Tongue (tissue), 2 donors: ENCODE data around the gene SERTAD3. TPM values are rescaled to one million over a fixed set of nuclear protein-coding genes. Genes with fewer than 3 reads are reported as not detected.
"Not testable (repeated sequence)": the region's sequence is repeated elsewhere in the genome, so short reads cannot be mapped to it uniquely, and the experiment has no call there.

Source experiments
- DNase-seq: peaks from one replicate; pipeline ENCODE4 v3.0.0-alpha.2; 2015
- total RNA-seq: library from RNA; depleted of rRNA; stranded (reverse); fragments of >200 nt; gene quantifications from one replicate; pipeline ENCODE4 v1.2.3, GENCODE V29; 2014

SERTAD3 gene, protein sequence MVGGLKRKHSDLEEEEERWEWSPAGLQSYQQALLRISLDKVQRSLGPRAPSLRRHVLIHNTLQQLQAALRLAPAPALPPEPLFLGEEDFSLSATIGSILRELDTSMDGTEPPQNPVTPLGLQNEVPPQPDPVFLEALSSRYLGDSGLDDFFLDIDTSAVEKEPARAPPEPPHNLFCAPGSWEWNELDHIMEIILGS
- 42.3 TPM for total RNA-seq

GRCh38 chr19:40444000-40444824 lies at the start of gene SERTAD3:
Gene SERTAD3, minus strand, starts transcription at chr19:40444335. Its CDS starts 2,255 bp downstream, at chr19:40442080.
- peak; percentile 99 for DNase-seq

GRCh38 chr19:40493778-40494177 lies 49.6 kb upstream of the SERTAD3 start:
- no peak for DNase-seq

- no peak for DNase-seq
Observed at GRCh38 chr19:40492274-40492673, 48.1 kb upstream of the SERTAD3 start.

DNA sequence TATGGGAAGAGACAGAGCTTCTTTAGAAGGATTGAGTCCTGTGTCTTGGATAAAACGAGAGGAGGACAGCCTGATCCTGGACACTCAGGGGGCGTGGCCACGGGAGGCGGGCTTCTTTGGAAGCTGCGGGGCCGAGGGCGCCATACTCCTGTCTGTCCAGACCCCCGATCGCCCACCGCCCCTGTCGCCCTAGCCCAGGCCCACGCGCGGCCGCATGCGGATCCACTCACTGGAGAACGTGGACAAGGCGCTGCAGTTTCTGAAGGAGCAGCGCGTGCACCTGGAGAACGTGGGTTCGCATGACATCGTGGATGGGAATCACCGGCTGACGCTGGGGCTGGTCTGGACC lies 45.7 kb upstream of the SERTAD3 start:
- no peak for DNase-seq

GRCh38 chr19:40486017-40486416 lies 41.9 kb upstream of the SERTAD3 start:
- no peak for DNase-seq

GRCh38 chr19:40475878-40476644 lies 31.9 kb upstream of the SERTAD3 start:
- not testable (repeated sequence) for DNase-seq

DNA sequence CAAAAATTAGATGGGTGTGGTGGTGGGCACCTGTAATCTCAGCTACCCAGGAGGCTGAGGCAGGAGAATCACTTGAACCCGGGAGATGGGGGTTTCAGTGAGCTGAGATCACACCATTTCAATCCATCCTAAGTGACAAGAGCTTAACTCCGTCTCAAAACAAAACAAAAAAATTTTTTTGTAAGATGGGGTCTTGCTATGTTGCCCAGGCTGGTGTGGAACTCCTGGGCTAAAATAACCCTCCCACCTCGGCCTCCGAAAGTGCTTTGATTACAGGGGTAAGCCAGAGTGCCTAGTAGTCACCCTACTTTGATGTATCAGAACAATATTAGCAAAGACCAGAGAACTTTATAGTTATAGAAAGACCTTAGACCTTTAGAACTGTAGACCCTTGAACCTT lies 30.6 kb upstream of the SERTAD3 start:
- no peak for DNase-seq

DNA sequence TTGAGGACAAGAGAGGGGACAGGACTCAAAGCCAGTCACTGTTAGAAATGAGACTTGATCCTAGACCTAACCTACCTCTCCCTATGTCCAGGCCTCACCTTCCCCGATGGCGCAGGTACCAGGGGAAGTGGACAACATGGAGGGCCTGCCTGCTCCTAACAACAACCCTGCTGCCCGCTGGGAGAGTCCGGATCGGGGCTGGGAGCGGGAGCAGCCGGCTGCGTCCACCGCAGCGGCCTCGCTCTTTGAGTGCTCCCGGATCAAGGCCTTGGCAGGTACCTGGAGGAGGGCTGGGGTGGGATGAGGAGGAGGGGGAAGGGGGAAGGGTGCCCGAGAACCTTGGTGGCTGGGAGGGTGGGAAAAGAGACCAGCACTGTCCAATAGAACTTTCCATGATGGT lies 28.4 kb upstream of the SERTAD3 start:
- no peak for DNase-seq

DNA sequence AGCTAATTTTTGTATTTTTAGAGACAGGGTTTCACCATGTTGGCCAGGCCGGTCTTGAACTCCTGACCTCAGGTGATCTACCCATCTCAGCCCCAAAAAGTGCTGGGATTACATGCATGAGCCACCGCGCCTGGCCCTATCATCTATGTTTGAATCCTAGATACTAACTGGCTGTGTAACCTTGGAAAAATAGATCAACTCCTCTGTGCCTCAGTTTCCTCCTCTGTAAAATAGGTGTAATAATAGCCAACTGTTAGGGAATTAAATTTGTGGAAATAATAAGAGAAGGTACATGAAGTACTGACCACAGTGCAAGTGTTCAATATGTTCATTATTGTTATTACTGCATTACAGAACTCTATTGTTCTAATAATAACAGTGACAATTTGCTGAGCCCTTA lies 27.0 kb upstream of the SERTAD3 start:
- no peak for DNase-seq

DNA sequence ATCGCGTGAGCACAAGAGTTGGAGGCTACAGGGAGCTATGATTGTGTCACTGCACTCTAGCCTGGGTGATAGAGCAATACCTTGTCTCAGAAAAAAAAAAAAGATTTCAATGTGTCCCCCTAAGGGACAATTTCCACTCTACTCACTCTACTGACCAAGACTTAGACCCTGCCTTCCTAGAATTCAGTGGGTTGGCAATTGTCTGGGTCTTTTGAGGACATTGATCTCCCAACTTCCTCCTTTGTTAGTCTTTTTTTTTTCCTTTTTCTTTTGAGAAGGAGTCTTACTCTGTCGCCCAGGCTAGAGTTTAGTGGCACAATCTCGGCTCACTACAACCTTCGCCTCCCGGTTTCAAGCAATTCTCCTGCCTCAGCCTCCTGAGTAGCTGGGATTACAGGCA lies 24.9 kb upstream of the SERTAD3 start:
- DNase-seq = no peak

DNA sequence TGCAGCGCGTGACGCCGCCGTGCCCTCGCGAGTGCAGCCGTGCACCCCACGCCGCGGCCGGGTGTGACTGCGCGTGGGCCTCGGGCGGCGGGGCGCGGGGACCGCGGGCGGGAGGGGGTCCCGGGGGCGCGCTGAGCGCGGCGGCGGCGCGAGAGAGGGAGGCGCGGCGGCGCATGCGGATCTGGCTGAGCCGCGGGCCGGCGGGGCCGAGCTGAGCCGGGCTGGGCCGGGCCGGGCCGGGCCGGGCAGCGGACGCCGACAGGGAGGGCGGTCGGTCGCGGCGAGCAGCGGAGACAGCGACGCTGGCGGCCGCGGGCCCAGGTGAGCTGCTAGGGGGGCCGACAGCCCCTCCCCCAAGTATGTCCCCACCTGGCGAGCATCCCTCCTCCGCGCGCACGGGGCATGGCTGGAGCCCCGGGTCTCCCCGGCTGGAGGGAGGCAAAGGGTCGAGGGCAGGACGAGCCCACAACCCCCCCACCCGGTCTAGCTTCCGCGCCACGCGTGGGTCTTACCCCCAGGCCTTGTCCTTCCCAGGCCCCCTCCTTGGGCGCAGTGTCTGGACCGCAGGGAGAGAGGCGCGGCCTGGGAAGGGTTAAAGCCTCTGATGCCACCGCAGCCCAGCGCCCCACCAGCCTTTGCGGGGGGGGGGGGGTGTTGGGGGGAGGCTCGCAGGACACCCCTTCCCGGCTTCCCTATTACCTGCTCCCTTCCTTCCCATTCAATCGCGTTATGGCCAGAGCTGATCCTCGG lies 23.0 kb upstream of the SERTAD3 start, which contains the start of gene SPTBN4:
TSS of gene SPTBN4 (plus strand) at position 17 of the 750 bp plus-strand sequence. CDS start 5,621 bp downstream, outside the sequence.
- peak; percentile 14 for DNase-seq

DNA sequence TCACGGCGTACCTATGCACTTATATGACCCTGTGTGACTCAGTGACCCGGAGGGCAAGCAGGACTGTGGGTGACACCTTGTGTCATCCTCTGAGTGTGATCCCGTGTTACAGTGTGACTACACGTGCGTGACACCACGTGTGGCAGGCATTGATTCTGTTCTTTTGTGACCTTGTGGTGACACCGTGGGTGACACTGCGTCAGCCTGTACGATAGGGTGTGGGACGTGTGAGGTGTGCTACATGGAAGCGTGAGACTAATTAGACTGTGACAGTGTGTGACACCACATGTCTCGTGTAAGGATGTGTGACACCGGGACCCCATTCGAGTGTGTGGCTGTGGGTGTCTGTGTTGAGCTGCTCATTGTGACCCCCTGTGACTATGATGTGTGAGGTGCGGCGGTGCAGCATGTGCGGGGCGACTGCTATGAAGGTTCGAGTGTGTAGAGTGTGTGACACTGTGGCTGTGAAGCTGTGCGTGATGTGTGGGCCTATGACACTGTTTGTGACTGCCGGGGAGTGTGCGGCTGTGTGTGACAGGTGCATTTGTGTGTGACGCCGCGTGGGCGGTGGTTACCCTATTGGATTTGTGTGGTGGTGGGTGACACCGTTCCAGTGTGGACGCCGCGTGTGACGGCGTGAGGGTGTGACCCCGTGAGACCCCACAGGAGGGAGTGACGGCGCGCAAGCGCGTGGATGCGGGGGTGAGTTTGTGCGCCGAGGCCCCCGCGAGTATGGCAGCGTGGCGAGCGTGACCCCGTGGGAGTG lies 22.3 kb upstream of the SERTAD3 start:
- no peak for DNase-seq

GRCh38 chr19:40465557-40466218 lies 21.6 kb upstream of the SERTAD3 start, which contains the start of gene BLVRB:
Gene BLVRB, minus strand, starts transcription at chr19:40465745. Its CDS starts 57 bp downstream, at chr19:40465688.
- peak; percentile 100 for DNase-seq

DNA sequence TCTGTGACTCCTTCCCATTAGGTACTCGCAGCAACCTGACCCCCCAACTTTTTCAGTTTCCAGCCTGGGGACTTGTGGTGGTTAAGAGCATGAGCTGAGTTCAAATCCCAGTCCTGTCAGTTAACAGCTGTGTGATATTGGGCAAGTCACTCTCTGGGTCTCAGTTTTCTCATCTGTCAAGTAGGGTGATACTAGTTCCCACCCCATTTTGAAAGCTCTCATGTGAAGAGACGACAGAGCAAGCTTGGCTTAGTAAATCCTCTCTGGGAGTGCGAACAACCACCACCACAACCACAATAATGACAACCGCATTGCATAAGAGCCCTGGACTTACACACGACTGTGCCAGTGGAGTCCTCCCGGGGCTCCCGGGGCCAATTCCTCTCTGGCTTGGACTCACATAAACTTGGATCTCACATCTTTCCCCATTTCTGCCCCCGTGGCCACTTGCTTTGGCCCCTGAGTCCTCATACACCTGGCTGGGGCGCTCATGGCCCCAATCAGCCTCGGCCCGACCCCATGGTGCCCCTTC lies 21.0 kb upstream of the SERTAD3 start:
- DNase-seq = no peak

GRCh38 chr19:40464059-40465024 lies 20.2 kb upstream of the SERTAD3 start:
- peak; percentile 86 for DNase-seq

- not testable (repeated sequence) for DNase-seq
Observed at GRCh38 chr19:40463587-40464037, 19.5 kb upstream of the SERTAD3 start.

- DNase-seq = no peak
Observed at GRCh38 chr19:40461669-40462221, 17.6 kb upstream of the SERTAD3 start.

- DNase-seq = no peak
Observed at GRCh38 chr19:40460185-40460584, 16.1 kb upstream of the SERTAD3 start.

DNA sequence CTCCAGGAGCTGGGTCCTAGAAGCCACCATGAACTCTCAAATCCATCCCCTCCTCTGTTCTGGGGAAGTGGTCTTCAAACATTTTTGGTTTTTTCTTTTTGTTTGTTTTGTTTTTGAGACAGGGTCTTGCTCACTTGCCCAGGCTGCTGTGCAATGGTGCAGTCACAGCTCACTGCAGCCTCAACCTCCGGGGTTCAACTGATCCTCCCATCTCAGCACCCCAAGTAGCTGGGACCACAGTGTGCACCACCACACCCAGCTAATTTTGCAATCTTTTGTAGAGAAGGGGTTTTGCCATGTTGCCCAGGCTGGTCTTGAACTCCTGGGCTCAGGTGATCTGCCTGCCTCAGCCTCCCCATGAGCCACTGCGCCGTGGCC lies 14.5 kb upstream of the SERTAD3 start:
- no peak for DNase-seq
